ENCODE results near the gene DOK1. TPM values are rescaled to one million over a fixed set of nuclear protein-coding genes. Genes with fewer than 3 reads are reported as not detected.

Gene DOK1
- total RNA-seq, 1 donor from 2014 or later: 17.3 TPM

DNA sequence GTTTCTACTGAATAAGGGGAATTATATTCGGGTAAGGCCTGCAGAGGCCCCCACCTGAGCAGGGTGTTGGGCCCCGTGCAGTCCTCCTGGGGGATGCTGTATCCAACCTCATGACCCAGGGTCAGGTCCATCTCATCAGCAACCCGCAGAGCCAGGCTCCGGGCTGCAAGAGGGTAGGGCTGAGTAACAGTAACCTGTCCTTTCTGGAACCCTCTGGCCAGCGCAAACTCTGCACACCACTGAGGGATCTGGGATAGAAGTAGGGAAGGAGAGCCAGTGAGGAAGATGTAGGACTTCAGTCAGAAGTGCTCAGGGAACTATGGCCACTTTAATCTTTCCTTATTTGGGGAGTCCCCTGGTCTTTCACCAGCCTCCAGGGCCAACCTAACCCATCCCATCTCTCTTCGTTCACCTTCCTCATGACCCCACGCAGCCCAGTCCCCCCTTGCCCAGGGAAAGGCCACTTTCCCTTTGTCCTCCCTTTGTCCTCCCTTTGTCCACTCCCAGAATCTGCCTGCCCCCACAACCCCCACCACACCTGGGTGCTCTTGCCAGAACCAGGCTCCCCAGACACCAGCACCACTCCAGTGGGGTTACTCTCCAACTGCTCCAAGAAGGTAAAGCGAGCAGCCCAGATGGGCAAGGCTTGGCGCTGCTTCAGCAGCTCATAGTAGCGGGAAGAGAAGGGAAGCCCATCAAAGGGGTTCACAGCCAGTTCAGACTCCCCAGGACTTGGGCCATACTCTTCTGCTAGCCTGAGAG is 29.4 kb upstream of the DOK1 start:
- ATAC-seq (no peak), DNase-seq (ENCODE audit: low spot score) (no peak)
- intact Hi-C loops (cut with DNase I): no loop called here

DNA sequence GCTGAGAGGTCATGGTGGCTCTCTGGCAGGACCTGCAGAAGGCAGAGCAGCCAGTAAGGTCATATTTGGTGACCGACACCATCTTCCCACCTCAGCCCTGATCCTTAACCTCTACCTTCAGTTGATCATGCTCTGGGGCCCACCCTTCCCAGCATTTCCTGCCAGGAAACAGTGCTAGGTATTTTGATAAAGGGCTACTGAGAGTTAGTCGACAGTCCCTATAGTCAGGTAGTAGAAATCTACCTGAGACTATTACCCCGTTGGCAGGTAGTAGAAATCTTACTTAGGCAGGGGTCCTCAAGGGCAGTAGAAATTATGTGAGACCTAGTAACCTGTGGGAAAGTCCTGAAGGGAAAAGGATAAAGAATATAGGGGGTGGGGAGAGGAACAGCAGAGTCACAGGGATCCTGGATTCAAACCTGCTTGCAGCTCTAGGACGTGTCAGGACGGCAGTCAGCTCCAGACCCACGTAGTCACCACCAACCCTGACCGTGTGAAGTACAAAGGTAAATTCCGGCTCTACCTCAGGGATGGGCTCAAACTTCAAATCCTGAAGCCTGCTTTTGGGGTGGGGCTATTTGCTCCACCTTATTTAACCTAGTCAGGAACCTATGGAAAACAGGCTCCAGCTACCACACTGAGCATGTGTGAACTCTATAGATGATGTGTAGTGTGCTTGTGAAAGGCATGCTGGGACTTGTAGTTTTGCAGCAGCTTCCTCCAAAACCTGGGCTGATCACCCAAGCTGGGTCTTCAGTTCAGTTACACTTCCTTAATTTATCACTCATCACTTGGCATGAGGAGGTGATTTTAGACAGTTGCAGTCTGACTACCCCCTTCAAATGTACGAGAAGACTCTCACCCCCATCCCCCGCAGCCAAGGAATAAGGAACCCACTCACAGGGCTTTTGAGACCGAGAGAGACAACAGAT is 28.5 kb upstream of the DOK1 start, which contains the start of gene DQX1:
Gene DQX1 (minus strand): TSS at position 515 of the 932 bp plus-strand sequence. CDS start 502 bp downstream, at position 13.
- no peak for ATAC-seq
- intact Hi-C loops (cut with DNase I): no loop called here
- no peak for DNase-seq (ENCODE audit: low spot score)

DNA sequence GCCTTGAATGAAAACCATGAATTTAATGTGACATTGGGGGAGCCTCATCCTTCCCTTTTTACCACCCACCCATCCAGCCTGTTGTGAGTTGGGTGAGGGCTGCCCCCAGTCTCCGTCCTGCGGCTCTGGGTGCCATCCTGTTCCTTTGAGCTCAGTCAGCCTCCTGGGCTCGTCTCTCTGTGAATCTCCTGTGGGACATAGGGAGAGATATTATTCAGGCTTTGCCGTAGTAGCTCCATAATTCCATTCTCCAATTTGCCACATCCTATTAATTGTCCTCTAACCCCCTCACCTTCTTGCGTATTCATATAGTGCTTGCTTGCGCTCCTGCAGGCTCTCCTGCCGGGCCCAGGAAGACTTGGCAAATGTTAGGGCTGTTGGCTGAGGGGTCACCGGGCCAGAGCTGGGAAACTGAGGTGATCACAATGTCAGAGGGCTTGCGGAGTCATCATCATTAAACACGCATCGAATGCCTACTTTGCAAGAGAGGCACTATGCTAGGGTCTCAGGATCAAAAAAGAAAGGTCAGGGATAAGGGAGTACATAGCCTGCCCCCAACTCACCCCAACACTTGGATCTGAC is 27.8 kb upstream of the DOK1 start:
- intact Hi-C loops (cut with DNase I): no loop called here
- no peak for ATAC-seq

DNA sequence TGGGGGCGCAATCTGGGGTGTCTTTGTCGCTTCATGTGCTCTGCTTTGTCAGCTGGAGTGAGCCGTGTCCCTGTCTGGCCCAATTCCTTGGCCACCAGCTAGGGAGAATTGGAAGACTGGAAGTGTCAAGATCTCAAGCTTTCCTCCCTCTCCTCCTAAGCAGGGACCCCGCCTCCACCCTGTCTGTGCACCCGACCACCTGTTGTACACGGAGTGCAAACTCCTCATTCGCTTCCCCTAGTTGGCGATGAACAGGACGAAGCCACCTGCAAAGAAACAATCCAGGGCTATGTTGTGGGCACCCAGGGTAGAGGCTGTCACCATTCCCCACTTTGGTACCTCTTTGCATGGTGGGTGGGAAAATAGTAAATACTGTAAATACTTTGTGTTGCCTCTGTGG is 26.8 kb upstream of the DOK1 start:
- DNase-seq (ENCODE audit: low spot score) (no peak), ATAC-seq (no peak)
- intact Hi-C loops (cut with DNase I): no loop called here

More for the DNA sequence above, 27.8 kb upstream of the DOK1 start:
- no peak for DNase-seq (ENCODE audit: low spot score)

DNA sequence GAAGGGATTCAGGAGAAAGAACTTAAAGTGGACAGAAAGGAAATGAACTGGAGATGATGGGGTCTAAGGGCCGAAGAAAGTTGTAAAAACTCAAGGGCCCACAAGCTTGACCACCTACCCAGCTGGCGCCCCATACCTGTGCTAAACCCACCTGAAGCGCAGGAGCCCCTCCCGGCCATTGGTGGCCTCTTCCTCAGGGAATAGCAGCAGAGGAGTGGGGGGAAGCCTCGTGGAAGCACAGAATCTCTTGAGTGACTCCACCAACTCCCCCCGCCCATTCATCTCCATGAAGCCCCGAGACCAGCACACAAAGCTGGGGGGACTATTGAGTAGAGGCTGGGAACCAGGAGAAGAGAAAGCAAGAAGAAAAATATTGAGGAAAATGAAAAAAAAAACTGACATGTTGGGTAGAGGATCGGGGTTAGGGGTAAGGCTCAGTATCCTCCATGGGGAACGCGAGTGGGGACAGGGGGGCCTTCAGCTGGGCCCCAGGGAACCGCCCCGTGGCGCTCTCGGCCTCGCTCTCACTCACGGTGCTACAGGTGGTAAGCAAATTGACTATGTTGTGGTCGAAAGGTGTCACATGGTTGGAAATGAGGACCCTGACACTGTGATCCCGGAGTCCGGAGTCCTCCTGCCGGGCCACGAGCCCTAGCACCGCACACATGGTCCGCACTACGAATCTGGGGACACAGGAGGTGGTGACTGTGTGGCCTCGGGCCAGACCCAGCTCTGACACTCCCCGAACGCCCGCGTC is 25.7 kb upstream of the DOK1 start:
- intact Hi-C loops (cut with DNase I): no loop called here
- ATAC-seq: peak; percentile 3
- no peak for DNase-seq (ENCODE audit: low spot score)

DNA sequence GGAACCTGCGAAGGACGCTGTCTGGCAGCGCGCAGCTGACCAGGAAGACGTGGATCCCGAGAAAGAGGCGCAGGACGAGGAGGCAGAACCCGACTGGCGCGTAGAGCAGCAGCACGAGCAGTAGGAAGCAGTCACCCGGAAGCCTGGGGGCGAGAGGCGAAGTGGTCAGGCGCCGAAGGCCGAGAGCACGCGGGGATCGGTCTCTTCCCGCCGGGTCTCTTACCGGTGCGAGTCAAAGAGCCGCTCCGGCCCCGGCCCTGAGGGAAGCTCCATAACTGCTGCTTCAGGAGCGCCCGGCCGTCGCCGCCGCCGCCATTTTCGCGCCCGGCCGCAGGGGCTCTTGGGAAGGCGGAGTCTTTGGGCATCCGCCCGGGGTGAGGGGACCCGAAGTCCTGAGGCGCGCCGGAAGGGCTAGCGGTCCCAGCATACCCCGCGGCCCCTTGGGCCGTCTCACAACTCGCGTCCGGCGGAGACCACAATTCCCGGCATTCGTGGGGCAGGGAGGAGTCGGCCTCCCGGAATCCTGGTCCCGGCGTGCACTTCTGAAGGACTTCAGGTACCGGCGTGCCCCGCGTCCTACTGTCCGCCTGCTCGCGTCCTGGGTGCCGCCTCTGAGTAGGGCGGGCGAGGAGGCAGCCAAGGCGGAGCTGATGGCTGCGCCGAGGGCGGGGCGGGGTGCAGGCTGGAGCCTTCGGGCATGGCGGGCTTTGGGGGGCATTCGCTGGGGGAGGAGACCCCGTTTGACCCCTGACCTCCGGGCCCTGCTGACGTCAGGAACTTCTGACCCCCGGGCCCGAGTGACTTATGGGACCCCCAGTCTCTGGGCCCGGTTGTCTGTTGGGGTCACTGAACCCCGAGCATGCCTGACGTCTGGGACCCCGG is 24.9 kb upstream of the DOK1 start, which contains the start of the genes AUP1 and HTRA2:
Gene AUP1 (minus strand): TSS at position 350 of the 882 bp plus-strand sequence. CDS start 77 bp downstream, at position 273.
Gene HTRA2 (plus strand): TSS at position 577 of the 882 bp plus-strand sequence. CDS start 74 bp downstream, at position 651.
- DNase-seq (ENCODE audit: low spot score): peak; percentile 99
- intact Hi-C loops (cut with DNase I): no loop called here
- ATAC-seq: peak; percentile 98

DNA sequence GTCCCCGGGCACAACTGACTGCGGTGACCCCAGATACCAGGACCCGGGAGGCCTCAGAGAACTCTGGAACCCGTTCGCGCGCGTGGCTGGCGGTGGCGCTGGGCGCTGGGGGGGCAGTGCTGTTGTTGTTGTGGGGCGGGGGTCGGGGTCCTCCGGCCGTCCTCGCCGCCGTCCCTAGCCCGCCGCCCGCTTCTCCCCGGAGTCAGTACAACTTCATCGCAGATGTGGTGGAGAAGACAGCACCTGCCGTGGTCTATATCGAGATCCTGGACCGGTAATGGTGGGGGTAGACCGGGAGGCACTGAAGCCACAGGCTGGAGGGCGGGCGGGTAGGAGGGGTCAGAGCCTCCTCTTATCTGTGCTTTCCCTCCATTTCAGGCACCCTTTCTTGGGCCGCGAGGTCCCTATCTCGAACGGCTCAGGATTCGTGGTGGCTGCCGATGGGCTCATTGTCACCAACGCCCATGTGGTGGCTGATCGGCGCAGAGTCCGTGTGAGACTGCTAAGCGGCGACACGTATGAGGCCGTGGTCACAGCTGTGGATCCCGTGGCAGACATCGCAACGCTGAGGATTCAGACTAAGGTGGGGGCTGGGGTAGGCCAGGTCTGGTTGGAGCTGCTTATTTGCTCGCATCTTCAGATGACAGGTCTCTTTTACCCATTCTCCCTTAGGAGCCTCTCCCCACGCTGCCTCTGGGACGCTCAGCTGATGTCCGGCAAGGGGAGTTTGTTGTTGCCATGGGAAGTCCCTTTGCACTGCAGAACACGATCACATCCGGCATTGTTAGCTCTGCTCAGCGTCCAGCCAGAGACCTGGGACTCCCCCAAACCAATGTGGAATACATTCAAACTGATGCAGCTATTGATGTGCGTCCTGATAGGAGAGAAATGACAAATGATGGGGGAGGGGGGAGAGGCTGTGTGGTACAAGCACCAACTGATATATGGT is 24.0 kb upstream of the DOK1 start:
- peak; percentile 11 for ATAC-seq
- intact Hi-C loops (cut with DNase I): no loop called here
- DNase-seq (ENCODE audit: low spot score): peak; percentile 74

DNA sequence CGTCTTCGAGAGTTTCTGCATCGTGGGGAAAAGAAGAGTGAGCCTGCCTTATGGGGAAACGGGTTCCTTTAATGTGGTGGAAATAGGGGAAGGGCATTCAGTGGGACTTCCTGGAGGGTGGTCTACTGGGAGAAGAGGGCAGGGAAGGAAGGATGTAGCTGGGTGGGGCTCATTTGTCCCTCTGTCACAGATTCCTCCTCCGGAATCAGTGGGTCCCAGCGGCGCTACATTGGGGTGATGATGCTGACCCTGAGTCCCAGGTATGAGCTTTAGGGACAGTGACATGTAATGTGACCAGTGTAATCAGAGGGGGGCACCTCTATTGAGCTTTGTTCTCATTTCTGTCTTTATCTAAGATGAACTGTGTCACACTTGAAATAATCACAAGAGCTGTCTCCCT is 22.9 kb upstream of the DOK1 start:
- no peak for DNase-seq (ENCODE audit: low spot score)
- ATAC-seq: no peak
- intact Hi-C loops (cut with DNase I): no loop called here

DNA sequence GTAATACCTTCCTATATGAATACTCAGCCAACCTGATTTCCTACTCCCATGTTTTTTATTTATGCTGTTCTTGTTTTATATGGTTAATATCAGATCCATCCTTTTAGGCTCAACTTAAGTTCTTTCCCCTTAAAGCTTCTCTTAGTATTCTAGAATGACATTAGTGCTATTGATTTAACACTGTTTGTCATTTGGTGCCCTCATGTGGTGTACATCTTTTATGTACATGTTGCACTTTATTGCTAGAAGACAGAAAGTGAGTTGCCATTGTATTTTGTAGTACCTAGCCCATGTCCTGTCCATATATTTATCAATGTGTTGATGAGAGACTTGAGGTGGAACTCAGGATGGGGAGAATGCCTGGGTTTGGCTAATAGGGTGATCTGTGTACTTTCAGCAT is 22.3 kb upstream of the DOK1 start:
- DNase-seq (ENCODE audit: low spot score) (no peak), ATAC-seq (no peak)
- intact Hi-C loops (cut with DNase I): no loop called here

DNA sequence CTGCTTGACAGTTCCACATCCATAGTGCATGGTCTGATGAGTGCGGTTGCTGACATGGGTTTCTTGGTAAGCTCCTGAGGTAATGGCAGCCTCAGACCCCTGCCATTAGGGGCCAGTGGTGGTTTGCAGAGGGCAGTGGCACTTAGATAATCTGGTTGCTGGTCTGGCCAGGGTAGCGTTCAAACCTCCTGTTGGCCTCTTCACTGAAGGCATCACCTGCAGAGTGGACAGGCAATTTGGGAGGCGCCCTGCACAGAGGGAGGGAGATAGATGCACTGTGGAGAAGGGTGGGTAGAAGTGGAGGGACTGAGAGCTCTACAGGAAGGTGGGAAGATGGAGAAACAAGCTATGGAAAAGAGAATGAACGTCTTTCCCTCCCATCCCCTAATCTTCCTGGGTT is 21.1 kb upstream of the DOK1 start:
- no peak for DNase-seq (ENCODE audit: low spot score)
- ATAC-seq: no peak
- intact Hi-C loops (cut with DNase I): no loop called here

DNA sequence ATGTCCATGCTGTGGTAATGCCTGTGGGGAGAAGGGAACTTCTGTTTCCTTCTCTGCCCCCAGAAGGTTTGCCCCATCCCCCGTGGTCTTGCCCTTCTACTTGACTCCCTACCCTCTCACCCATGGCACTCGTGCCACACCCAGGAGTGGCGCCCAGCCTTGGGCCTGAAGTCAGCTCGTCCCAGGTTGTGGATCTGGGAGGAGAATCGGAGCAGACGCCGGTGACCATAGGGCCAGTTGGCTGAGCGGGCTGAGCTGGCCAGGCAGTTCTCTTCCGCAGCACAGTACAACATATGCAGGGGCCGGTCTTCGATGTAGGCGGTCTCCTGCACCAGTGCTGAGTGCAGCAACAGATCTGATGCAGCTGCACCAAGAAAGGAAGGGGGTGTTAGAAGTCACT is 20.1 kb upstream of the DOK1 start:
- intact Hi-C loops (cut with DNase I): no loop called here

DNA sequence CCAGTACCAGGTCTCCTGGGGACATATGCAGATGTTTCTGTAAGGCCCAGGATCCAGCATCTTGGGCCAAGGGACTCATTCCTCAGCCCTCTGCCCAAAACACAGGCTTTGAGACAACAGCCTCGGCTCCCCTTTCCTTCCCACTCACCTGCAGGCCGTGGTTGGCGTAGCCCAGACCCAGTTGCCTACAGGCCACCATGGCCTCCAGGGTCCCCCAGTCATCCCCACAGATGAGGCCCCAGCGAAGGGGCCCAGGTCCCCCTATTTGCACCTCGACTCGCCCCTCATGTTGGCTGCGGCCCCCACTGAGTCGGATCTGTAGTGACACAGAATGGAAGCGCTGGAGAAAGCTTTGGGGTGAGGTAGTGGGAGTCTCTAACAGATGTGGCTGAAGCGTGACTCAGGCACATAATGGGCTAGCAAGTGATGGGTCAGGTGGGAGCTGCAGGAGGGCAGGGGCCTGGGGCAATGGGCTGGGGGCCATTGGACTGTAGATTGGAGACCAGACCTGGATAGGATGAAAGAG is 19.0 kb upstream of the DOK1 start:
- no peak for ATAC-seq
- intact Hi-C loops (cut with DNase I): no loop called here
- no peak for DNase-seq (ENCODE audit: low spot score)

More for the DNA sequence above, 20.1 kb upstream of the DOK1 start:
- ATAC-seq (no peak), DNase-seq (ENCODE audit: low spot score) (no peak)

DNA sequence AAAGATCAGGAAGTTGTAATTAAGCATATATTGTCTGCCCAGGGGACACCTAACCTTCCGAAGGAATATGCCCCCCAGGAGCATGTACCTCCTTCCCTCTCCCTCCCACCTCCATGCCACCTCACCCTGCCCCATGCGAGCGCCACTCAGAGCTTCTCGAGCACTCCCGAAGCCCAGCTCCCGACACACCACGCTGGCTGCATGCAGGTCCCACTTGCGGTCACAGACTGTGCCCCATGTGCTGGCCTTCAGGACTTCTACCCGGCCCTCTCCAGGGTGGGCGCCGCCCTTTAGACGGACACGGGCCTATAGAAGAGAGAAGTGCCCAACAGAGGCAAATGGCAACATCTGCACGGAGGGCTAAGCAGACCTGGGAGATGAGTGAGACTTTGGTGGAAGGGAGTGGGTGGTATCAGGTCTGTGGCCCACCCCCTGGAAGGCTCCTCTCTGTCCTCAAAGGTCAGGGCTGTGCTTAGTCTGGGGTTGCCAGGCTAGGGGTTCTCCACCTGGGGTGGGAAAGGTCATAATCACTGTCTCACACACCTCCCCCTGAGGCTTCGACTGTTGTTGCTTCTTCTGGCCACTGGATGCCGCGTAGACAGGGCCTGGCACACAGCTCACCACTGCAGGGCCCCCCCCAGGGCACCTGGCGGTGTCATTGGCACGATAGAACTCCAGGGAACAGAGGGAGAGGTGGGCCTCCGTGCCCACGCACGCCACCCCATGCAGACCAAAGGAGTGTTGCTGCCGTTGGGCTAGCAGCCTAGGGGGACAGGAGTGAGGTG is 18.2 kb upstream of the DOK1 start:
- DNase-seq (ENCODE audit: low spot score) (no peak), ATAC-seq (no peak)
- intact Hi-C loops (cut with DNase I): no loop called here

DNA sequence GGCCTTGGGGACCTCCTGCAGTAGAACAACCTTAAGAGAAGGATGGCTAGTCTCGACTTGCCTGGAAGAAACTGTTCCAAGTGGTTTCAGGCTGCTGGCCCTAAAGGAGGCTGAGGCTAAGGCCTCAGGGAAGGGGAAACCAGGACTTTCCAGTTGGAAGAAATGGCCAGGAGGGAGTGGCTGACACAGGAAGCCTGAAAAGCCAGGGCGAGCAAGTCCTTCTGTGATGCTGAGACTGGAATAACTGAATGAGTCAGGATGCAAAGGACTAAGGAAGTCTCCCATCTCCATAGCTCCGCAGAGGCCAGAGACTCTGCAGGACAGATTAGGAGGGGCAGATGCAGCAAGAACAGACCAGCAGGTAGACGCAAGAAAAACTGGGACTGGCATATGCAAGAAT is 17.4 kb upstream of the DOK1 start:
- ATAC-seq (no peak), DNase-seq (ENCODE audit: low spot score) (no peak)
- intact Hi-C loops (cut with DNase I): no loop called here

DNA sequence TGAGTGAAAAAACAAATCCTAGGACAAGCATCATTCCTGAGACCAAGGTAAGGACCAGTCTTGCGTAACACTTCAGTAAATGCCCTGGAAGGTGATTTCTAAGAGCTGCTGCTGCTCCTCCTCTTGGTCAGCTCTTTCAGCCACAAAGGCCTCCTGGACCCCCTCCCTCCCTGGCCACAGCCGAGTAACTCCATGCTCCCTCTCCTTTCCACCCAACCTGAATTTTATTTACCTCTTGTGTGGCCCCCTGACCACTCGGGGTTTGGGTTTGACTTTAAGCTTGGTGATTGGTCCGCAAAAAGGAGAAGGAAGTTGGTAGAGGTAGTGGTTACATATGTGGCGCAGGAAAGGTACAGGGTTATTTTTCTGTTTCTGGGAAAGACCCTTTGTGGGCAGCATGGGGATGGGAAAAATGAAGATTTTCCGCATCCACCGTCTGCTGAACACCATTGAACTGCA is 15.6 kb upstream of the DOK1 start:
- DNase-seq (ENCODE audit: low spot score) (no peak), ATAC-seq (no peak)
- intact Hi-C loops (cut with DNase I): no loop called here

DNA sequence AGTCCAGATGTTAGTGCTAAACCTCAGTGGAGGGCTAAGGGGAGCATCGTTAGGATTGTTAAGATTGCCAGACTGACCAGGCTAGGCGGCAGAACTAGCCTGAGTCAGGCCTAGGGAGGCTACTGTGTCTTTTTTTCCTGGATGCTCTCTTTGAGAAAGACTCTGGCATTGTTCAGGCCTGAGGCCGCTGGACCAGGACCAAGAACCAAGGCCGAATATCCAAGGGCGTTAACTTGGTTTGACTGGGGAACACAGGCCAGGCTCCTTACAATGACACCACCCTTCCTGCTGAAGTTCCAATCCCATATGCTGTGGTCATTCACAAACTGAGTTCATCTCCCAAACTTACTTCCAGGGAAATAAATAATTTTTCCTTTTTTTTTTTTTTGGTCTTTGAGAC is 14.2 kb upstream of the DOK1 start:
- DNase-seq (ENCODE audit: low spot score) (no peak), ATAC-seq (peak; percentile 62)
- intact Hi-C loops (cut with DNase I): no loop called here
